Mucosa of rectum (tissue), 2 donors: ENCODE measurements around the gene ENO1.
"Not testable (repeated sequence)": the region's sequence is repeated elsewhere in the genome, so short reads cannot be mapped to it uniquely, and the experiment has no call there.

Source experiments
- H3K27ac ChIP-seq, 2 donors: one replicate each; pipeline ENCODE4 v1.7.0; 2013; ENCODE audit warnings: inconsistent platforms in 2 of 2, low read depth in 2 of 2, low read length in 2 of 2
- H3K27me3 ChIP-seq, 2 donors: one replicate each; pipeline ENCODE4 v1.7.0; 2013; ENCODE audit warnings: low read length in 2 of 2; ENCODE audit not compliant: control insufficient read depth in 2 of 2, insufficient read depth in 2 of 2
- H3K36me3 ChIP-seq, 2 donors: one replicate each; pipeline ENCODE4 v1.7.0; 2013; ENCODE audit warnings: low read length in 2 of 2; ENCODE audit not compliant: control insufficient read depth in 2 of 2, insufficient read depth in 2 of 2
- H3K4me1 ChIP-seq, 2 donors: one replicate each; pipeline ENCODE4 v1.7.0; 2013; ENCODE audit warnings: low read length in 2 of 2, mild to moderate bottlenecking in 1 of 2; ENCODE audit not compliant: control insufficient read depth in 2 of 2, insufficient read depth in 2 of 2
- H3K4me3 ChIP-seq, 2 donors: one replicate each; pipeline ENCODE4 v1.7.0; 2013; ENCODE audit warnings: low read length in 2 of 2
- H3K9ac ChIP-seq, 2 donors: one replicate each; pipeline ENCODE4 v1.7.0; 2013; ENCODE audit warnings: low read length in 2 of 2, low read depth in 1 of 2, mild to moderate bottlenecking in 1 of 2
- H3K9me3 ChIP-seq, 2 donors: one replicate each; pipeline ENCODE4 v1.7.0; 2013; ENCODE audit warnings: low read length in 2 of 2; ENCODE audit not compliant: control insufficient read depth in 2 of 2
- donor health status: healthy.
- donor health status: Normal muscosa, but diverticular disease.

Gene ENO1

DNA sequence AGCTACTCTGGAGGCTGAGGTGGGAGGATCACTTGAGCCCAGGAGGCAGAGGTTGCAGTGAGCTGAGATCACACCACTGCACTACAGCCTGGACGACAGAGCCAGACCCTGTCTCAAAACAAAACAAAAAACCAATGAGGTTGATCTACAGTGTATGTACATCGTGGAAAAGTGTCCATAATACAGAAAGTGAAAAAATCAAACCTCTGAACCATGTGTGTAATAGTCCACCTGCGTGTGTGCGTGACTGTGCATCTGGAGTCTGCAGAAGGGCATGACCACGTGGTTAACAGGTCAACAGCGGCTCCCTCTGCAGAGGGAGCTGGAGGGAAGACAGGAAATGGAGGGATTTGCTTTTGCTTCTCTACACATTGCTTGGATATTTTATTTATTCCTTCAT is 32.4 kb upstream of the ENO1 start:
- H3K9me3 ChIP-seq = peaks cover 0 to 2% of the 10 kb centered on the region in 2 donors
- no peaks in the 10 kb centered on the region for H3K27me3 ChIP-seq
- H3K4me1 ChIP-seq = no peaks in the 10 kb centered on the region
- H3K4me3 ChIP-seq = no peak overlapping the region
- H3K36me3 ChIP-seq = no peaks in the 10 kb centered on the region
- no peak overlapping the region for H3K27ac ChIP-seq
- no peak overlapping the region for H3K9ac ChIP-seq

DNA sequence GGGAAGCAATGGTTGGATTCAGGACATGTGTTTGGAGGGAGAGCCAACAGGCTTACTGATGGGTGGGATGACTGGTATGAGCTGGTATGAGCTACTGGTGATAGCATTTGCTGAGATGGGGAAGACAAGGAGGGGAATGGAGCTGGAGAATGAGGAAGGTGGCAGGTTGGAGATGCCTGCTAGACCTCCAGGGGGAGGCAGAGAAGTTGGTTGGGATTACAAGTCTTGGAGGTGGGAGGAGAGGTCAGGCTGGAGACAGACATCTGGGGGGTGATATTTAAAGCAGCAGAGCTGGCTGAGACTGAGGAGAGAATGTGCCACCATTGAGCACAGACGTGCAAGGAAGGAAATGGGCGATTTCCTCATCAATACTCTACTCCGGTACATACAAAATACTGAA is 31.8 kb upstream of the ENO1 start:
- Histone ChIP-seq H3K4me3 (no peak overlapping the region), H3K27me3 (no peaks in the 10 kb centered on the region), H3K9ac (no peak overlapping the region), H3K27ac (no peak overlapping the region), H3K4me1 (no peaks in the 10 kb centered on the region), H3K9me3 (peaks cover 0 to 2% of the 10 kb centered on the region in 2 donors), H3K36me3 (no peaks in the 10 kb centered on the region)

DNA sequence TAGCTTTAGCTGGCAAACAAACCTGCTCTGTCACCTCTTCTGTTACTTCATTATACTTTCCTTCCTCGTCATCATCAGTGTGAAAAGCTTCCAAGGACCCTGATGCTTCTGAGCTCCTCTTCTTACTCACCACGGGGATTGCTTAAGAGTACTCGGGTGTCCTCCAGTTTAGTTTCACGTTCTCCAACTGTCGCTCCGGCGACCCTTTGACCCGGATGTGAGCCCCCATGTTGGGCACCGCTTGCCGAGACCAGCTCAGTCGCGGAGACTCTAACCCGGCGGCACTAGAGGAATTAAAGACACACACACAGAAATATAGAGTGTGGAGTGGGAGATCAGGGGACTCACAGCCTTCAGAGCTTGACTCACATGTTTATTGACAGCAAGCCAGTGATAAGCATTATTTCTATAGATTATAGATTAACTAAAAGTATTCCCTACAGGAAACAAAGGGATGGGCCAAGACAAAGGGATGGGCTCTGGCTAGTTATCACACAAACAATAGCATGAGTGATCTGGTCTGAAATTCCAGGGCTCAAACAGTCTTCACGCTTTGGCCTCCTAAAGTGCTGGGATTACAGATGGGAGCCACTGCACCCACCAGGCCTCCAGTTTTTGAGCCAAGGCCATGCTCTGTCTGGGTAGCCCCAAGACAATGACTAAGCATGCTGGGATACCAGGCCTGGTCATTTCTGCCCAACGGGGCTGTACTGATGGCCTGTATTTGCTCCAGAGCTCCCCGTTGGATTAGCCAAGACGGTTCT is 30.1 kb upstream of the ENO1 start:
- no peak overlapping the region for H3K4me3 ChIP-seq
- H3K9me3 ChIP-seq = peaks cover 0 to 2% of the 10 kb centered on the region in 2 donors
- no peaks in the 10 kb centered on the region for H3K27me3 ChIP-seq
- no peaks in the 10 kb centered on the region for H3K36me3 ChIP-seq
- H3K4me1 ChIP-seq = no peaks in the 10 kb centered on the region
- no peak overlapping the region for H3K27ac ChIP-seq
- H3K9ac ChIP-seq = no peak overlapping the region

DNA sequence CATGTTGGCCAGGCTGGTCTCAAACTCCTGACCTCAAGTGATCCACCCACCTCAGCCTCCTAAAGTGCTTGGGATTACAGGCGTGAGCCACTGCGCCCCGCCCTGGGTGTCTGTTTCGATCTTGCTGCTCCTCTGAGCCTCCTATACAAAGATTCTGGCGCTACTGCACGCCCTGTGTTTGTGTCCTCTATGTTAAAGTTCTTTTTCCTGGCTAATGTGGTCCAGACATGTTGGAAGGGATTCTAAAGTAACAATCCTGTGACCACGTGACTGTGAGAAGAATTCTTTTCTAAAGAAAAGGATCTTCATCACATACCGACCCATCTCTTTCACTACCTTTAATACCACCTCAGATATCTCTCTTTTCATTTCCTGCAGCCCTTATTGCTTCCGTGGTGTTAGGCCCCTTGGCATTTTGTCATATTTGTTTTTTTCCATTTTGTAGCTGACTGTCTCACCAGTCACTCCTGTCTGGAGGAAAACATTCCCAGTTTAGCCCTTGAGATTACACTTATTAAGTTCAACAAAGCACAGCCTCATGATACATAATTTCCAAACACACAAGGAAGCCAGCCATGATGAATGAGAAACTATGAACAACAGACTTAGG is 27.2 kb upstream of the ENO1 start:
- no peak overlapping the region for H3K9ac ChIP-seq
- no peaks in the 10 kb centered on the region for H3K27me3 ChIP-seq
- no peak overlapping the region for H3K27ac ChIP-seq
- no peaks in the 10 kb centered on the region for H3K4me1 ChIP-seq
- no peaks in the 10 kb centered on the region for H3K36me3 ChIP-seq
- H3K9me3 ChIP-seq = peaks cover 0 to 2% of the 10 kb centered on the region in 2 donors
- H3K4me3 ChIP-seq = no peak overlapping the region

DNA sequence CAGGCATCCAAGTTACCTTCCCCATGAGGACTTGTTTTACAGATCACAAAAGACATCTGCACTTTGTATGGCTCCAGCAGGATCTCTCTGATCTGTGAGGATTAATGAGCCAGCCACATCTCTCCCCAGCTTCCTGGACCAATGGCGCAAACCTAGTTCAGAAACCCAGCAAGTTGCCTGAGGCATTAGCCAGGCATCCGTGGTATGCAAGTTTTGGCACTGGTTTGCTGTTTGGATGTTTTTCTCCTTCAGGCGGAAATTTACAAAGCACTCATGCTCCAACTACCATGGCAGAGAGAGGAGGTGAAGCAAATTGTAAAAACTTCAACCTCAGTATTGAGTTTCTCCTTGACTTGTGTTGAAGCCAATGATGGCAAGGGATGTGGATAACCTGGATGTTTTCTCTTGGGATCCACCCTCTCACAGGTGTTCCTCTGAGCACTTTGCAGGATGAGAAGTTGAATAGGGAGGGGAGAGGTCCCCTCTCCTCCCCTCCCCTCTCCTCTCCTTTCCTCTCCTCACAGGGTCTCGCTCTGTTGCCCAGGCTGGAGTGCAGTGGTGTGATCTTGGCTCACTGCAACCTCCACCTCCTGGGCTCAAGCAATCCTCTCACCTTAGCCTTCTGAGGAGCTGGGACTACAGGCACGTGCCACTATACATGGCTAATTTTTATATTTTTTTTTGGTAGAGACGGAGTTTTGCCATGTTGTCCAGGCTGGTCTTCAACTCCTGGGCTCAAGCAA is 25.6 kb upstream of the ENO1 start:
- no peaks in the 10 kb centered on the region for H3K4me1 ChIP-seq
- no peaks in the 10 kb centered on the region for H3K27me3 ChIP-seq
- H3K36me3 ChIP-seq = no peaks in the 10 kb centered on the region
- H3K4me3 ChIP-seq = no peak overlapping the region
- H3K9ac ChIP-seq = no peak overlapping the region
- H3K27ac ChIP-seq = no peak overlapping the region
- H3K9me3 ChIP-seq = no peaks in the 10 kb centered on the region

DNA sequence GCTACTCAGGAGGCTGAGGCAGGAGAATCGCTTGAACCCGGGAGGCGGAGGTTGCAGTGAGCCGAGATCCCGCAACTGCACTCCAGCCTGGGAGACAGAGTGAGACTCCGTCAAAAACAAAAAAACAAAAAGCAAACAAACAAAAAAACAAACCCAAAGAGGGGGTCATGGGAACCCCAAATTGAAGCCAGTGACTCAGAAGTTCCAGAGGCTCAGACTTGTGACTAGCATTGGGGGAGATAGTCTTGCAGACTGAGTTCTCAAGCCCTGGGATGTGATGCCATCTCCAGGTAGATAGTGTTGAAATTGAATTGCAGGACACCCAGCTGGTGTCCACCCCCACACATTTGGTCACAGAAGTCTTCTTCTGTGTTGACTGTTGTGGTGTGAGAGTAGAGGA is 24.9 kb upstream of the ENO1 start:
- H3K27me3 ChIP-seq = no peaks in the 10 kb centered on the region
- no peaks in the 10 kb centered on the region for H3K36me3 ChIP-seq
- H3K9ac ChIP-seq = no peak overlapping the region
- H3K27ac ChIP-seq = no peak overlapping the region
- no peaks in the 10 kb centered on the region for H3K9me3 ChIP-seq
- no peaks in the 10 kb centered on the region for H3K4me1 ChIP-seq
- no peak overlapping the region for H3K4me3 ChIP-seq

DNA sequence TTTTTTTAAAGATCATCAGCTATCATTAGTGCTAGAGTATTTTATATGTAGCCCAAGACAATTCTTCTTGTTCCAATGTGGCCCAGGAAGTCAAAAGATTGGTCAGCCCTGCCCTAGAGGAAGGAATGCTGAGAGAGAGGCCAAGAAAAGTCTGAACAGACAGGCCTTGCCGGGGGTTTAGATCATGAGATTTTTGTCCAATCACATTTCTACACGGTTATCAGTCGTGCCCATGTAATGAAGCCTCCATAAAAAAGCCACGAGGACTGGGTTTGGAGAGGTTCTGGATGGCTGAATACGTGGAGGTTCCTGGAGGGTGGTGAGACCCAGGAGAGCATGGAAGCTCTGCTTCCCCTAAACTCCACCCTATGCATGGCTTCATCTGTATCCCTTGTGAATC is 24.3 kb upstream of the ENO1 start:
- no peaks in the 10 kb centered on the region for H3K36me3 ChIP-seq
- no peaks in the 10 kb centered on the region for H3K4me1 ChIP-seq
- H3K9ac ChIP-seq = no peak overlapping the region
- H3K4me3 ChIP-seq = no peak overlapping the region
- no peaks in the 10 kb centered on the region for H3K9me3 ChIP-seq
- no peak overlapping the region for H3K27ac ChIP-seq
- H3K27me3 ChIP-seq = no peaks in the 10 kb centered on the region

DNA sequence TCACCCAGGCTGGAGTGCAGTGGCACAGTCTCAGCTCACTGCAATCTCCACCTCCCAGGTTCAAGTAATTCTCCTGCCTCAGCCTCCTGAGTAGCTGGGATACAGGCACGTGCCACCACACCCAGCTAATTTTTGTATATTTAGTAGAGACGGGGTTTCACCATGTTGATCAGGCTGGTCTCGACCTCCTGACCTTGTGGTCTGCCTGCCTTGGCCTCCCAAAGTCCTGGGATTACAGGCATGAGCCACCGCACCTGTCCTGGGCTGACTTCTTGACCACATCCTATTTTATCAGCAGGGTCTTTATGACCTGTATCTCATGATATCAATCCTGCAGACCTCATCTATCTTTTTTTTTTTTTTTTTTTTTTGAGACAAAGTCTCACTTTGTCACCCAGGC is 22.2 kb upstream of the ENO1 start:
- H3K27me3 ChIP-seq, H3K36me3 ChIP-seq, H3K9me3 ChIP-seq, H3K4me3 ChIP-seq, H3K27ac ChIP-seq, H3K4me1 ChIP-seq, H3K9ac ChIP-seq: not testable (repeated sequence)

DNA sequence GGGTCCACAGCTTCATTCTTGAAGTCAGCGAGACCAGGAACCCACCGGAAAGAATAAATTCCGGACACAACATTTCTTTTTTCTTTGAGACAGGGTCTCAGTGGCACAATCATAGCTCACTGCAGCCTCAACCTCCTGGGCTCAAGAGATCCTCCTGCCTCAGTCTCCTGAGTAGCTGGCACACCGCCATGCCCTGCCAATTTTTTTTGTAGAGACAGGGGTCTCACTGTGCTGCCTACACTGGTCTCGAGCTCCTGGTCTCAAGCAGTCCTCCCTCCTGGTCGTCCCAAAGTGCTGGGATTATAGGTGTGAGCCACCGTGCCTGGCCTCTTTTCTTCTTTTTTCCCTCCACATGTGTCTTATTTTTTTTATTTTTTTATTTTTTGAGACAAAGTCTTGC is 20.6 kb upstream of the ENO1 start:
- no peak overlapping the region for H3K4me3 ChIP-seq
- H3K27ac ChIP-seq = no peak overlapping the region
- no peak overlapping the region for H3K9ac ChIP-seq
- H3K9me3 ChIP-seq = no peaks in the 10 kb centered on the region
- H3K36me3 ChIP-seq = no peaks in the 10 kb centered on the region
- H3K4me1 ChIP-seq = no peaks in the 10 kb centered on the region
- no peaks in the 10 kb centered on the region for H3K27me3 ChIP-seq

DNA sequence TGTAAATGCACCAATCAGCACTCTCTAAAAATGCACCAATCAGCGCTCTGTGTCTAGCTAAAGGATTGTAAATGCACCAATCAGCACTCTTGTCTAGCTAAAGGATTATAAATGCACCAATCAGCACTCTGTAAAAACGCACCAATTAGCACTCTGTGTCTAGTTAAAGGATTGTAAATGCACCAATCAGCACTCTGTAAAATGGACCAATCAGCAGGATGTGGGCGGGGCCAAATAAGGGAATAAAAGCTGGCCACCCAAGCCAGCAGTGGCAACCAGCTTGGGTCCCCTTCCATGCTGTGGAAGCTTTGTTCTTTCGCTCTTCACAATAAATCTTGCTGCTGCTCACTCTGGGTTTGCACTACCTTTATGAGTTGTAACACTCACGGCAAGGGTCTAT is 19.9 kb upstream of the ENO1 start:
- not testable (repeated sequence) for H3K27ac ChIP-seq, H3K4me1 ChIP-seq, H3K9ac ChIP-seq, H3K9me3 ChIP-seq, H3K27me3 ChIP-seq, H3K36me3 ChIP-seq, H3K4me3 ChIP-seq
